ENCODE data around the gene SND1. TPM values are rescaled to one million over a fixed set of nuclear protein-coding genes. Genes with fewer than 3 reads are reported as not detected.

Gene SND1
- total and polyA plus RNA-seq, 2 donors (not counting 1 experiment from before 2014, with no cell fraction given), result 137 to 174 TPM

GRCh38 chr7:127702052-127702652 lies 50.2 kb downstream of the SND1 start:
- H4K20me1 ChIP-seq (ENCODE audit: control insufficient read depth, extremely low read depth, insufficient read depth, low read length), result peaks cover 2% of the 10 kb centered on the region
- H3K9ac ChIP-seq (ENCODE audit: insufficient read depth, low read length), result no peak overlapping the region
- no peaks in the 10 kb centered on the region for H3K9me3 ChIP-seq (ENCODE audit: control insufficient read depth, insufficient read depth, low read depth, low read length)
- no peak overlapping the region for H2AFZ ChIP-seq (ENCODE audit: low read length)
- H3K79me2 ChIP-seq (ENCODE audit: control insufficient read depth, insufficient read depth, low read length), result peaks cover 25% of the 10 kb centered on the region
- no peak overlapping the region for H3K4me3 ChIP-seq (replicated peaks in 1 of 4; ENCODE audit: control extremely low read depth in 1 of 4, insufficient read depth in 1 of 4, low read depth in 3 of 4, low read length in 4 of 4)
- DNase-seq (ENCODE audit: low read depth in 2 of 2), result no peak
- H3K27me3 ChIP-seq (ENCODE audit: control insufficient read depth, insufficient read depth, low read length), result no peaks in the 10 kb centered on the region
- TF ChIP-seq EZH2 (IDR thresholded peaks at IDR 0.05; ENCODE audit: low read length, missing control alignments) (no peak), CTCF (conservative IDR thresholded peaks at IDR 0.05 in 1 of 2, IDR thresholded peaks at IDR 0.05 in 1 of 2; ENCODE audit: low read depth in 1 of 2, low read length in 2 of 2) (no peak)
- no peak overlapping the region for H3K4me2 ChIP-seq (ENCODE audit: extremely low read depth, insufficient read depth, low read length)
- peaks cover 2% of the 10 kb centered on the region for H3K4me1 ChIP-seq (ENCODE audit: control insufficient read depth, extremely low read depth, insufficient read depth, low read length)
- H3K36me3 ChIP-seq (ENCODE audit: control insufficient read depth, insufficient read depth, low read length), result peaks cover 12% of the 10 kb centered on the region
- no peak overlapping the region for H3K27ac ChIP-seq (ENCODE audit: insufficient read depth, low read length)

- Histone ChIP-seq H3K27me3 (ENCODE audit: control insufficient read depth, insufficient read depth, low read length) (no peaks in the 10 kb centered on the region), H3K36me3 (ENCODE audit: control insufficient read depth, insufficient read depth, low read length) (peaks cover 12% of the 10 kb centered on the region), H3K27ac (ENCODE audit: insufficient read depth, low read length) (no peak overlapping the region), H3K9ac (ENCODE audit: insufficient read depth, low read length) (no peak overlapping the region), H3K4me3 (replicated peaks in 1 of 4; ENCODE audit: control extremely low read depth in 1 of 4, insufficient read depth in 1 of 4, low read depth in 3 of 4, low read length in 4 of 4) (no peak overlapping the region), H3K79me2 (ENCODE audit: control insufficient read depth, insufficient read depth, low read length) (peaks cover 20% of the 10 kb centered on the region), H2AFZ (ENCODE audit: low read length) (no peak overlapping the region), H3K4me1 (ENCODE audit: control insufficient read depth, extremely low read depth, insufficient read depth, low read length) (peaks cover 4% of the 10 kb centered on the region), H3K9me3 (ENCODE audit: control insufficient read depth, insufficient read depth, low read depth, low read length) (no peaks in the 10 kb centered on the region), H4K20me1 (ENCODE audit: control insufficient read depth, extremely low read depth, insufficient read depth, low read length) (no peaks in the 10 kb centered on the region), H3K4me2 (ENCODE audit: extremely low read depth, insufficient read depth, low read length) (no peak overlapping the region)
- no peak for DNase-seq (ENCODE audit: low read depth in 2 of 2)
- no peak for TF ChIP-seq CTCF (conservative IDR thresholded peaks at IDR 0.05 in 1 of 2, IDR thresholded peaks at IDR 0.05 in 1 of 2; ENCODE audit: low read depth in 1 of 2, low read length in 2 of 2)
- no peak for TF ChIP-seq EZH2 (IDR thresholded peaks at IDR 0.05; ENCODE audit: low read length, missing control alignments)
These were observed 50.9 kb downstream of the SND1 start for GRCh38 chr7:127702938-127703337.

GRCh38 chr7:127704211-127704610 lies 52.2 kb downstream of the SND1 start:
- H3K79me2 ChIP-seq (ENCODE audit: control insufficient read depth, insufficient read depth, low read length), result peaks cover 14% of the 10 kb centered on the region
- H3K27me3 ChIP-seq (ENCODE audit: control insufficient read depth, insufficient read depth, low read length), result no peaks in the 10 kb centered on the region
- H3K4me3 ChIP-seq (replicated peaks in 1 of 4; ENCODE audit: control extremely low read depth in 1 of 4, insufficient read depth in 1 of 4, low read depth in 3 of 4, low read length in 4 of 4), result no peak overlapping the region
- H3K4me2 ChIP-seq (ENCODE audit: extremely low read depth, insufficient read depth, low read length), result no peak overlapping the region
- no peaks in the 10 kb centered on the region for H4K20me1 ChIP-seq (ENCODE audit: control insufficient read depth, extremely low read depth, insufficient read depth, low read length)
- H3K9me3 ChIP-seq (ENCODE audit: control insufficient read depth, insufficient read depth, low read depth, low read length), result no peaks in the 10 kb centered on the region
- TF ChIP-seq EZH2 (IDR thresholded peaks at IDR 0.05; ENCODE audit: low read length, missing control alignments), result no peak
- TF ChIP-seq CTCF (conservative IDR thresholded peaks at IDR 0.05 in 1 of 2, IDR thresholded peaks at IDR 0.05 in 1 of 2; ENCODE audit: low read depth in 1 of 2, low read length in 2 of 2), result no peak
- no peak overlapping the region for H3K27ac ChIP-seq (ENCODE audit: insufficient read depth, low read length)
- H3K36me3 ChIP-seq (ENCODE audit: control insufficient read depth, insufficient read depth, low read length), result peaks cover 17% of the 10 kb centered on the region
- peaks cover 10% of the 10 kb centered on the region for H3K4me1 ChIP-seq (ENCODE audit: control insufficient read depth, extremely low read depth, insufficient read depth, low read length)
- H2AFZ ChIP-seq (ENCODE audit: low read length), result no peak overlapping the region
- H3K9ac ChIP-seq (ENCODE audit: insufficient read depth, low read length), result no peak overlapping the region
- no peak for DNase-seq (ENCODE audit: low read depth in 2 of 2)
